Ishikawa (cell line): ENCODE results near the gene MCOLN3.

Experiments used
- CEBPB ChIP-seq: IDR thresholded peaks from 2 replicates; pipeline ENCODE4 v1.6.1; 2012
- CREB1 ChIP-seq: IDR thresholded peaks from 2 replicates; pipeline ENCODE4 v1.6.1; 2012; ENCODE audit warnings: low read depth
- EGR1 ChIP-seq: IDR thresholded peaks from 2 replicates; pipeline ENCODE4 v1.6.1; 2012
- EP300 ChIP-seq: IDR thresholded peaks from 2 replicates; pipeline ENCODE4 v1.6.1; 2012; ENCODE audit warnings: borderline replicate concordance
- FOXM1 ChIP-seq: IDR thresholded peaks from 2 replicates; pipeline ENCODE4 v1.6.1; 2012; ENCODE audit warnings: low read depth, borderline replicate concordance
- MAX ChIP-seq: IDR thresholded peaks from 2 replicates; pipeline ENCODE4 v1.6.1; 2012
- NFIC ChIP-seq: IDR thresholded peaks from 2 replicates; pipeline ENCODE4 v1.6.1; 2012
- RAD21 ChIP-seq: IDR thresholded peaks from 2 replicates; pipeline ENCODE4 v1.6.1; 2012; ENCODE audit warnings: low read depth
- REST ChIP-seq: IDR thresholded peaks from 2 replicates; pipeline ENCODE4 v1.6.1; 2012; ENCODE audit warnings: low read depth, mild to moderate bottlenecking
- TAF1 ChIP-seq: IDR thresholded peaks from 2 replicates; pipeline ENCODE4 v1.6.1; 2012; ENCODE audit warnings: low read depth, mild to moderate bottlenecking
- TCF12 ChIP-seq: IDR thresholded peaks from 2 replicates; pipeline ENCODE4 v1.6.1; 2012; ENCODE audit warnings: low read depth
- TEAD4 ChIP-seq: IDR thresholded peaks from 2 replicates; pipeline ENCODE4 v1.6.1; 2012
- YY1 ChIP-seq: IDR thresholded peaks from 2 replicates; pipeline ENCODE4 v1.6.1; 2012; ENCODE audit warnings: low read depth
- ZBTB7A ChIP-seq: IDR thresholded peaks from 2 replicates; pipeline ENCODE4 v1.6.1; 2012; ENCODE audit warnings: low read depth
- TF ChIP-seq, protein P1 (sequence below): IDR thresholded peaks from 2 replicates; pipeline ENCODE4 v1.6.1; 2012

MCOLN3 gene

DNA sequence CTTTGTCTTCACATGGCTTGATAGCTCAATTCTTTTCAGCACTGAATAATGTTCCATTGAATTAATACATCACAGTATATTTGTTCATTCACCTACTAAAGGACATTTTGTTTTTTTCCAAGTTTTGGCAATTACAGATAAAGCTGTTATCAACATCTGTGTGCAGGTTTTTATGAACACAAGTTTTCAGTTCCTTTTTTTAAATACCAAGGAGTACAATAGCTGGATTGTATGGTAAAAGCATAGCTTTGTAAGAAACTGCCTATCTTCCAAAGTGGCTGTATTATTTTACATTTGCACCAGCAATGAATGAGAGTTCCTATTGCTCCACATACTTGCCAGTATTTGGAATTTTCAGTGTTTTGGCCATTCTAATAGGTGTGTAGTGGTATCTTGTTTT lies 46.6 kb downstream of the MCOLN3 start:
- TF ChIP-seq TAF1 (no peak), EP300 (no peak), YY1 (no peak), CREB1 (no peak), REST (no peak), RAD21 (no peak), FOXM1 (no peak), TEAD4 (no peak), CEBPB (no peak), NFIC (no peak)
- TF ChIP-seq, protein P1, sequence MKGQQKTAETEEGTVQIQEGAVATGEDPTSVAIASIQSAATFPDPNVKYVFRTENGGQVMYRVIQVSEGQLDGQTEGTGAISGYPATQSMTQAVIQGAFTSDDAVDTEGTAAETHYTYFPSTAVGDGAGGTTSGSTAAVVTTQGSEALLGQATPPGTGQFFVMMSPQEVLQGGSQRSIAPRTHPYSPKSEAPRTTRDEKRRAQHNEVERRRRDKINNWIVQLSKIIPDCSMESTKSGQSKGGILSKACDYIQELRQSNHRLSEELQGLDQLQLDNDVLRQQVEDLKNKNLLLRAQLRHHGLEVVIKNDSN, result no peak

DNA sequence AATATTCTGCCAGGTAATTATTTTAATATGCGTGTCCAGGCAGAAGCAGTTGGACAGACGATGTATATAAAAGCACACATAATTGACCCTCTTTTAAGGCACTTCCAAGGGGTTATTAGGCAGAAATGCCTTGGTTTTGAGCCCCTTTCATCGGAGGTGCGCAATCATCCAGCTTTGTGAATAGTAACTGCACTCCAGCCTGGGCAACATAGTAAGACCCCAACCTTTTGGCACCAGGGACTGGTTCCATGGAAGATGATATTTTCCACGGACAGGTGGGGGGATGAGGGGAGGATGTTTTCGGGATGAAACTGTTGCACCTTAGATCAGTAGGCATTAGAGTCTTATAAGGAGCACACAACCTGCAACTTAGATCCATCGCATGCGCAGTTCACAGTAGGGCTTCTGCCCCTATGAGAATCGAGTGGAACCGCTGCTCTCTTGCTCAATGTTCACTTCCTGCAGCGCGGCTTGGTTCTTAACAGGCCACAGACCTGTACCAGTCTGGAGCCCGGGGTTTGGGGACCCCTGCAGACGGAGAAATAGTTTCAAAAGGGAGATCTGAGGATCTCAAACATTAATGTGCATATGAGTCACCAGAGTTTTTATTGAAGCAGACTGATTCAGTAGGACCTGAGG lies 49.5 kb downstream of the MCOLN3 start:
- TF ChIP-seq EP300 (no peak), EGR1 (no peak), FOXM1 (no peak), MAX (no peak), ZBTB7A (no peak), REST (no peak), YY1 (no peak), TCF12 (no peak)

GRCh38 chr1:84997667-84998600 lies 50.4 kb downstream of the MCOLN3 start:
- no peak for TF ChIP-seq EP300
- no peak for TF ChIP-seq EGR1
- no peak for TF ChIP-seq RAD21
- no peak for TF ChIP-seq CEBPB

GRCh38 chr1:84996846-84997666 lies 51.2 kb downstream of the MCOLN3 start, which contains the start of gene MCOLN2:
Gene MCOLN2, minus strand, starts transcription at chr1:84997113. Its CDS starts 241 bp downstream, at chr1:84996872.
- TF ChIP-seq MAX (peak; percentile 26), TEAD4 (no peak), EP300 (no peak), CREB1 (no peak), TAF1 (no peak), YY1 (no peak), ZBTB7A (peak; percentile 66; the same call in 1 of the 2 replicates), FOXM1 (no peak)

DNA sequence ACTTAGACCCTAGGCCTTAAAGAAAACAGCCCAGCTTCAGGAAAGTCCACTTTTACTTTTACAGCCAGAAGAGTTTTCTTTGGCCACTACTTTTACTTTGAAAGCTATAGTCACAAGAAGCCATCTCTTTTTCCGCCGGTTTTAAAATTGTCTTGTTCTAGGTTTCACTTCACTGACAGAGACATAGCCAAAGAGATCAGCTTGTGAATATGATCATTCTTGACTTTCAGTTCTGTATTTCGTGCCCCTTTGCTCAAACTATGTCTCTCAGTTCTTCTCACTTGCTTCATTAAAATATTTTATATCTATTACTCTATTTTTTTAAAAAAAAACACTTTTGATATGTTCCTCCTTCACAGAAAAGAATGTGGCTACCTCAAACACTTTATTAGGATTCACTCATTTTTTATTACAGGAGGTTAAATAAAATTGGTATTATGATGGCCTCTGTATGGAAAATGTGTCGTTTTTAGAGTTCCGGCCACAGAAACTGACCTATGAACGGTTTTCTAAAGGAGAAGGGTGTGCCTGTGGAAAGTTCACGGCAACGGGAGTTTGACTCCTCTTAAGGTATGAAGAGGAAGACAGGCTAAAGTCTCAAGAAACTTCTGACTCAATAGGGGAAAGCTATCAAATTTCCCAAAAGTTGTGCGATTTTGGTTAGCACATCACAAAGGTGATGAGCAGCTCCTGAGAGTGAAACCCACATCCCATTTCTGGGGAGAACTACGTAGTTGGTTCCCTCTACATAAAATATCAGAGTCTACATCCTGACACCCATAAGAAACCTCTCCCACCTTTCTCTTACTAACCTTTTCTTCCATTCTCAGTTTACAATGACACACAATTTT lies 52.6 kb downstream of the MCOLN3 start:
- TF ChIP-seq CEBPB (no peak), ZBTB7A (no peak), EGR1 (no peak), REST (no peak), TAF1 (no peak), CREB1 (no peak)
- TF ChIP-seq, protein P1, result no peak
